Measurements from ENCODE around the gene POMC. TPM values are rescaled to one million over a fixed set of nuclear protein-coding genes. Genes with fewer than 3 reads are reported as not detected.

POMC gene
- total and polyA plus RNA-seq, 2 of the 8 experiments (the other 6 are each of a cell fraction or from before 2014, with no cell fraction given): 1.7 to 4.7 TPM

GRCh38 chr2:25131567-25132298, 36.6 kb downstream of the POMC start (continued):
- TF ChIP-seq CTCF (IDR thresholded peaks at IDR 0.05; ENCODE audit: control extremely low read depth in 1 of 3, insufficient read depth in 1 of 3, low read depth in 1 of 3, low read length in 3 of 3): no peak
- no peak for TF ChIP-seq SIRT6 (IDR thresholded peaks at IDR 0.05; ENCODE audit: low read length)
- peak; percentile 83 for TF ChIP-seq MAX (IDR thresholded peaks at IDR 0.05)
- TF ChIP-seq POU5F1 (IDR thresholded peaks at IDR 0.05; ENCODE audit: low read depth, low read length): no peak
- no peak for TF ChIP-seq USF2 (IDR thresholded peaks at IDR 0.05; ENCODE audit: low read length)
- no peak for TF ChIP-seq BRCA1 (IDR thresholded peaks at IDR 0.05; ENCODE audit: low read depth, low read length)
- TF ChIP-seq TAF7 (optimal IDR thresholded peaks at IDR 0.05; ENCODE audit: borderline replicate concordance, low read depth, low read length): no peak
- TF ChIP-seq NANOG (IDR thresholded peaks at IDR 0.05; ENCODE audit: insufficient read depth, low read depth, low read length, poor library complexity, severe bottlenecking): no peak
- no peak for TF ChIP-seq ATF3 (IDR thresholded peaks at IDR 0.05; ENCODE audit: insufficient read depth, low read depth, low read length)
- no peak for TF ChIP-seq SIX5 (IDR thresholded peaks at IDR 0.05; ENCODE audit: low read depth, low read length)
- TF ChIP-seq ZNF274 (IDR thresholded peaks at IDR 0.05; ENCODE audit: borderline replicate concordance, extremely low read depth, low read length): no peak
- no peak for TF ChIP-seq ATF2 (IDR thresholded peaks at IDR 0.05; ENCODE audit: low read length)
- no peak for TF ChIP-seq BCL11A (IDR thresholded peaks at IDR 0.05; ENCODE audit: low read depth in 2 of 2, low read length in 2 of 2)
- TF ChIP-seq BACH1 (IDR thresholded peaks at IDR 0.05; ENCODE audit: low read length): no peak
- no peak for TF ChIP-seq GTF2F1 (IDR thresholded peaks at IDR 0.05; ENCODE audit: borderline replicate concordance, low read depth, low read length)
- TF ChIP-seq SIN3A (conservative IDR thresholded peaks at IDR 0.05 in 1 of 2, IDR thresholded peaks at IDR 0.05 in 1 of 2; ENCODE audit: low read depth in 1 of 2, low read length in 2 of 2): no peak; a peak in 1 of 4 replicates
- TF ChIP-seq SRF (IDR thresholded peaks at IDR 0.05; ENCODE audit: low read depth, low read length): no peak
